Dermis microvascular lymphatic vessel endothelial cell (primary cell): Measurements from ENCODE around the gene ROR1. TPM values are rescaled to one million over a fixed set of nuclear protein-coding genes. Genes with fewer than 3 reads are reported as not detected.

Source experiments
- DNase-seq, 2 donors: peaks; one replicate each; pipeline versions ENCODE4 v3.0.0 to v3.0.0-alpha.2; 2010; ENCODE audit warnings: low read depth in 2 of 2
- total RNA-seq: library from RNA; depleted of rRNA; stranded (reverse); fragments of >200 nt; gene quantifications from 2 replicates; pipeline ENCODE4 v1.2.1, GENCODE V29; 2014

The ROR1 gene
- total RNA-seq, 1 donor from 2014 or later = 0.26 TPM

- peak in 1 of 2 donors; percentile 49 for DNase-seq
These were observed 398.0 kb downstream of the ROR1 start for GRCh38 chr1:64171797-64172281.

DNA sequence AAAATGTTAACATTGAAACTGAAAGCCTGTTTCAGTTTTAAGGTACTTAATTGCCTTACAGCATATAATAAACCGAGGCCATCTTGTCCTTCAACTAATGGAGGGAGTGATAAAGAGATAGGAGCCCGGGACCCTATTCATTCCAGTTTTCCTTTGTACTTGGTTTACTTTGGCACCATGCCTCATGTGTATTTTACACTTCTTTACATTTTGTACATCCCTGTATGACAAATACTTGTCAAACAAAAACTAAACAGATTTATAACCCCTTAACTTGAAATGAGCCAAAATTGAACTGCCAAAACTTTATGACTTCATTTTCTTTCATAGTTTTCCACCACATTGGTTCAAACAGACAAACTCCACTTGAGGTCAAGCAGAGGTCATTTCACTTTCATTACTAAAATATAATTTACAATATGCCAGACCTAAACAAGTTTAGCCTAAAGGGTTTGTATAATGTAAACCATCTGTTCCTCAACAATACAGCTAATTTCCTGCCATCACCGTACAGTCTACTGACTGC is 398.7 kb downstream of the ROR1 start:
- DNase-seq = peak in 1 of 2 donors; percentile 48

DNA sequence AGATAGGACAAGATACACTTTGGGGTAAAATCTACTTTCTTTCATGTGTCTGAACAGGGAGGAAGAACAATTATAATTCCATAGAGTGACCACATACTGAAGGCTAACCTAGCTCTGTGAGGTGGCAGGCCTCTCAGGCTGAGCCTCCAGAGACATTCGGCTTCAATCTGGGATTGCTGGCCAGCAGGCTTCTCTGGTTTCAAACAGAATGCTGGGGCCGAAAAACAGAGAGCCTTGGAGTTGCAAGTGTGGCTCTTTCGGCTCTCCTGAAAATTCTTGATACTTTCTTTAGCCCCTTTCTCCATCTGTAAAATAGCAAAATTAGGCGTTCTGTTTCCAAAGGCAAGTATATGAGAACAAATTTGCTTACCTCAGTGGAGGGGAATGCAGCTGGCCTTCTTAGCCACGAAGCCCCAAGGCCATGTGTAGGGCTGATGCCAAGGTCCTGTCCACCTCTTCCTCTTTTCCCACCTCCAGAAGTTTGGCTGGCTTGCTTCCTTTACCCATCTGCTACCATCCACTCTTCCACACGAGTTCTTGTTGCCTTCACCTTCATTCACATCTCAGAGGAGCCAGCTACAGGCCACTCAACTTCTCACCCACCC is 399.6 kb downstream of the ROR1 start:
- no peak for DNase-seq

GRCh38 chr1:64175639-64176038 is 401.8 kb downstream of the ROR1 start:
- DNase-seq = no peak

GRCh38 chr1:64176659-64177058 is 402.8 kb downstream of the ROR1 start:
- no peak for DNase-seq

GRCh38 chr1:64179588-64179987 is 405.8 kb downstream of the ROR1 start:
- no peak for DNase-seq

DNA sequence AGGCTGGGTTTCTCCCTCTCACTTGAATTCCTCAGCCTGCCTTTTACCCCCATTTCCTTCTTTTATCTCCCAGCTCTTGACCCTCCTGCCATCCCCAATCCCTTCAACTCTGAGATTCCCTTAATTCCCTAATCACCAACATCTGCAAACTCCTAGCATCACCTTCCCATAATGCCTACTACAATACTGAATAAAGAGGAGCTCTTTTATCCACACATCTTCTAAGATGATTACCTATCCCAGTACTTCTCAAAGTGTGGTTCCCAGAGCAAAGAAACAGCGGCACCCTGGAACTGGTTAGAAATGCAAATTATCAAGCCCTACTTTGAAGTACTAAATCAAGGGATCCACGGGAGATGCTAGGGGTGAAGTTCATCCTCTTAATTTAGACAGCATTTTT is 408.4 kb downstream of the ROR1 start:
- DNase-seq = no peak

GRCh38 chr1:64183395-64184002 is 409.7 kb downstream of the ROR1 start:
- DNase-seq = no peak

GRCh38 chr1:64184003-64184440 is 410.2 kb downstream of the ROR1 start:
- DNase-seq = no peak

DNA sequence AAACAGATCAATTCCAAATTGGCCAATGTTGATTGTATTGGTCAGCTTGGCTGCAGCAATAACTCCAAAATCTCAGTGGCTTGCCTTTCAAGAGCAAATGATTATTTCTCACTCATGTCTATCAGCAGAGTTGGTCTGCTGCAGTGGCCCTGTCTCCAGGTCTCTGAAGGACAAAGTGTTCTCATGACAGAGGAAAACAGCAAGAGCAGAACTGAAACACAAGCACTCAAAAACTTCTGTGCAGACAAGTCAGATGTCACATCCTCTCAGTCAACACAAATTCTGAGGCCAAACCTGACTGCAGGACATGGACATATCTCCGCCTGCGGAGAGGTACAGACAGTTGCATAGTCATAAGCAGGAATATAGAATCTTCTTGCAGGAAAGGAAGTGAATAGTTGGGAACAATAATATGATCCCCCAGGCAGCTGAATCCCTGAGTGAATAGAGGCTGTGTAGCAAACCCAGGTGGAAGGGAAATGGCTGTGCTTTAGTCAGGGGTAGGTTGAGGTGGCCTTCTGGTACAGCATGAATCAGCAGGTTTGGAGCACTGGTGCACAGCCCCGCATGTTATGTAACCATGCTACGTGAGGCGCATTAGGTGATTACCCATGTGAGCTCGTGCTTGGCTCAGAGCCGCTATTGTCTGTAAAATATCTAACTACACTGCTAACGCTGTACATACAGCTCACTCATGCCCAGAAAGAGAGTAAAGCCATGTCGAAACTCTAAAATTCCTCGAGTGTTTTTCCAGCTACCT is 412.5 kb downstream of the ROR1 start:
- DNase-seq = peak; percentile 57 to 80

GRCh38 chr1:64186898-64187280 is 413.1 kb downstream of the ROR1 start:
- DNase-seq = no peak

DNA sequence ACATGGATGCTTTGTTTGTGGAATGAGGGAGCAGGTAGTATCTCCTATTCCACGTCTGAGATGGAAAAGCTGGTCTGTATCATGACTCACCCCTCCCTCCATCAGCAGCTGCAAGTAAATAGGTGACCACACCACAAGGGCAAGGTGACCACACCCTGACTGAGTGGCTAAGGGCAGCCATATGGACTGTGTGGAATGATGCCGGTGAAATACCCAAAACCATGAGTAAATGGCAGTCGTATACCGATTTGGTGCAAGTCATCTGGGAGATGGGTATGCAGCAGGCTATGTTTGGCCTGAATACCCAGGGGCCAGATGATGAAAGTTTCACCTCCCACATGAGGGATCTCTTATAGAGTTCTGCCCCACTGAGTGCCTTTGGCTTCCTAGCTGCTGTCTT is 413.8 kb downstream of the ROR1 start:
- no peak for DNase-seq

DNA sequence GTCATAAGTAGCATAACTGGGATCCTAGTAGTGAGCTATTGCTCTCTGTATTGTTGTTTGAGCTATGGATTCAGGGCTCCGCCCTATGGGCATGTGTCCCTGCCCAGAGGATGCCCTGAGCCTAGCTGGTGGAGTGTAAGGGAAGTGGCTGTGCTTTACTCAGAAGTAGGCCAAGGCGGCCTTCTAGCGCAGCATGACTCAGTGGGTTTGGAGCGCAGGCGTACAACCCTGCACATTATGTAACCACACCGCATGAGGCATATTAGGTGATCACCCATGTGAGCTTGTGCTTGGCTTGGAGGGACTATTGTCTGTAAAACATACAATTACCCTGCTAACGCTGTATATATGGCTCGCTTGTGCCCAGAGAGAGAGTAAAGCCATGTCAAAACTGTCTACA is 418.5 kb downstream of the ROR1 start:
- DNase-seq = no peak

DNA sequence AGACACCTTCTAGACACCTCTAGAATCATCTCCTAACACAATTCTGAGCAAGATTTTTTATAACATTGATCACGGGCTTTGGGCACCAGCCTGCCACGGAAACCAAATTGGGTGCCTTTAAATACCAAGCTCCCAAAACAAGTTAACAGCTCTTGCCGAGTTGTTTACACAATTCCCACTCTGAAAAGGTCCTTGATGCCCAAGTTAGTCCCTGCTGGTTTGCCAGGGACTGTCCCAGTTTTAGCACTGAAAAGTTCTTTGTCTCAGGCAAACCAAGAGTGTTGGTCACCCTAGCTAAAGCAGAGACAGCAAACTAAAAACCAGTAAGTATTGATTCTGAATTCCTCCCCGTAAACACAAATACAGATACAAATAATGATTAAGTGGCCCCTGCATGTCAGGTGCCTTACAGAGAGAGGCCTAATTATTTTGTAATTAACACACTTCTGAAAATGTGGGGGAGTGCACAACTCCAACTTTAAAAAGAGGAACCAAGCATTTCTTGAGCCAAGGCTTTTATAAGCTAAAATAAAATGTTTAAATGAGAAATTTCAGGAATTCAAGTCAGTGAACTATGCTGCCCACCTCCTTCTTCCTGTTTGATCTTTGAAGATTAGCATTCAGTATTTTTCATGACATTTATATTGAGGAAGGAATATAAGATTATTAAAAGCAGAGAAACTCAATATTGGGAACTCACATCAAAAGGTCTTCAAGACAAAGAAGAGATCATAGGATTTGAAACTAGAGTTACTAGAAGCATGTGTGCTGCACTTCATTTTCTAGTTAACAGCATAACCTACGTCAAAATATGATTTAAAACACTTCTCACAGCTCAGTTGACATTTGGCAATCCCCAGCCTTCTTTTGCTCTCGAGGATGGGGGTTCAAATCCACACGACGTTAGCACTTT is 420.6 kb downstream of the ROR1 start:
- no peak for DNase-seq

GRCh38 chr1:64195081-64195395 is 421.2 kb downstream of the ROR1 start:
- DNase-seq = no peak

DNA sequence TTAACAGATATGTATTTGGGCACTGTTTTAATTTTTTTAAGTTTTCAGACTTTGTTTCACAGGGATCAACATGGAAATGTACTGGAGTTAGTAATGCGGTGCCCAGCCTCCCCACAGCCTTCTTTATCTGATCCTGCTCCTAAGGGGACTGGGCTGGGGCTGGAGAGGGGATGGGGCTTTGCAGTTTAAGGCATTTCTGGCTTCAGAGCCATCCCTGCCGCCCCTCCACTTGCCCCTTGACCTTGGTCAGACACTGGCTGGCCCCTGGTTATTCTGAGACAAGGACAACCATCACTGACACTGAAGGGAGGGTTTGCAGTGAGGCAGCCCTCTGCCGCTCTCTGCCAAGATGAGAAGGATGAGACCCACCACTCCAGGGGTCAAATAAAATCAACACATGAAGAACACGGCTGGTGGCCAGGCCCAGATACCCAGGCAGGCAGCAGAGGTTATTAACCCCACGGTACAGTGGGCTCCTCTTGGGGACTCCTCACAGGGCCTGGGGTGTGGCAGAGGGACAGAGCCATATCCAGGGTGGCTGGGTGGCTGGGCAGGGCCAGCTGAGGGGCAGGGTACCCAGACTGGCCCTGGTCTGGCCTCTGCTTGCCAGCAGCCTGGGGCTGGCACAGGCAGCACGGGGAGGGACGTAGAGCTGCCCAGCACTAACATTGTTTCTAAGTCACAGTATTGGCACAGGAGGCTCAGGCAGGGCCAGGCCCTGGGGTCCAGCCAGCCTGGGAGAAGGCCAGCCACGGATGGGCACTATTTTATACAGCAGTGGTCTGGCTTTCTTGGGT is 422.5 kb downstream of the ROR1 start:
- no peak for DNase-seq

DNA sequence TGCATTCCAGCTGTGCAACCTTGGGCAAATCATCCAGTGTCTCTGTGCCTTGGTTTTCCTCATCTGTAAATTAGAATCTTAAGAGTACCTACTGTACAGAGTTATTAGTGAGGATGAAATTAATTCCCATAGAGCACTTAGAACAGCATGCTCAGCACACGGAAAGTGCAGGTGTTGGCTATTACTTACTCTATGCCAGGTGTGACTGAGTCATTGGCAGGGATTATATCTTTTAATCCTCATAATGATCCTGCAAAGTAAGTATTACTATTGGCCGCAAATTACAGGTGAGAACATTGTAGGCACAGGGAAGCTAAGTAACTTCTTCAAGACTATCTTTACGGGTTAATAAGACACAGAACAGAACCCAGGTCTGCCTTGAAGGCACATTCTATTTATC is 423.3 kb downstream of the ROR1 start:
- no peak for DNase-seq

GRCh38 chr1:64199154-64199553 is 425.3 kb downstream of the ROR1 start:
- DNase-seq = no peak

- DNase-seq = no peak
These were observed 426.2 kb downstream of the ROR1 start for GRCh38 chr1:64200064-64200463.

- no peak for DNase-seq
These were observed 429.6 kb downstream of the ROR1 start, which contains the start of gene UBE2U for GRCh38 chr1:64203420-64203819. UBE2U (plus strand) TSS chr1:64203623; CDS start chr1:64204051, 428 bp downstream.

DNA sequence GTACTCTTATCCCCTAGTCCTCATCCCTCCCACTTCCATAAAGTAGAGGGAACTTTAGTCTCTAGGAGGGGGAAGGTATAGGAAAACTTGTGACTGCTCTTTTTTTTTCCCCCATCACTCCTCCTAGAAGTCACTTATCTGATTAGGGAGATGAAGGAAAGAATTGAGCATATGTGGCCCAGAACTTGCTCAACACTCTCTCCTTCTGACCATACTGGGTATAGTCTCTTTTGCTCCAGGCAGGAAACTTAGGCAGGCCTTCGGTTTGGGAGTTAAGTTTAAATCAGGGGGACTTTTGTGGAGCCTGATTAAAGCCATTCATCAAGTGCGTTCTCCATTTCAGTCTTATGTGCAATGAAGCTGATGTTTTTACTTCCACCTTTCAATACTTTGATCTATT is 435.4 kb downstream of the ROR1 start:
- DNase-seq = no peak
